Cardiac muscle cell (in vitro differentiated cells and primary cell): ENCODE measurements around the gene KCNQ2. TPM values are rescaled to one million over a fixed set of nuclear protein-coding genes. Genes with fewer than 3 reads are reported as not detected.
A peak's percentile ranks its signal among the peaks of the same experiment; 100 is the strongest.

Experiments
- DNase-seq, 2 donors: peaks; one replicate each; pipeline versions ENCODE4 v3.0.0 to v3.0.0-alpha.2; 2010 to 2017; ENCODE audit warnings: low read depth in 1 of 2, low spot score in 1 of 2
- H3K27ac ChIP-seq: fragments of 200-600 bp; sonication (generic); 2 replicates; pipeline ENCODE4 v1.5.1; 2016
- H3K27me3 ChIP-seq: fragments of 200-600 bp; sonication (generic); 2 replicates; pipeline ENCODE4 v1.6.0; 2016; ENCODE audit warnings: control low read depth
- H3K36me3 ChIP-seq: fragments of 200-600 bp; sonication (generic); 2 replicates; pipeline ENCODE4 v1.5.1; 2016; ENCODE audit warnings: control low read depth
- H3K4me1 ChIP-seq: fragments of 200-600 bp; sonication (generic); 2 replicates; pipeline ENCODE4 v1.8.1; 2017; ENCODE audit warnings: low read depth, mild to moderate bottlenecking, mixed run types
- H3K4me3 ChIP-seq: fragments of 200-600 bp; sonication (generic); 2 replicates; pipeline ENCODE4 v1.5.1; 2016; ENCODE audit warnings: mild to moderate bottlenecking
- H3K9me3 ChIP-seq: fragments of 200-600 bp; sonication (generic); 2 replicates; pipeline ENCODE4 v1.5.1; 2017; ENCODE audit warnings: low read depth, mild to moderate bottlenecking, control low read depth
- polyA plus RNA-seq: library from polyadenylated mRNA; unstranded; fragments of >200 nt; fragmentation: Nextera tagmentation; extraction: Ambion mirVana; gene quantifications from 2 replicates; pipeline ENCODE4 v1.2.1, GENCODE V29; 2016
- total RNA-seq: library from RNA; depleted of rRNA; stranded (reverse); fragments of >200 nt; gene quantifications from 2 replicates; pipeline ENCODE4 v1.2.3, GENCODE V29; 2016
- TF ChIP-seq, protein P1 (sequence below): IDR thresholded peaks from 2 replicates; pipeline ENCODE4 v1.5.1; 2012; ENCODE audit warnings: low read depth, mild to moderate bottlenecking, low read length

Gene KCNQ2
- total and polyA plus RNA-seq, 2 experiments from 2014 or later: 13.7 to 18.6 TPM

DNA sequence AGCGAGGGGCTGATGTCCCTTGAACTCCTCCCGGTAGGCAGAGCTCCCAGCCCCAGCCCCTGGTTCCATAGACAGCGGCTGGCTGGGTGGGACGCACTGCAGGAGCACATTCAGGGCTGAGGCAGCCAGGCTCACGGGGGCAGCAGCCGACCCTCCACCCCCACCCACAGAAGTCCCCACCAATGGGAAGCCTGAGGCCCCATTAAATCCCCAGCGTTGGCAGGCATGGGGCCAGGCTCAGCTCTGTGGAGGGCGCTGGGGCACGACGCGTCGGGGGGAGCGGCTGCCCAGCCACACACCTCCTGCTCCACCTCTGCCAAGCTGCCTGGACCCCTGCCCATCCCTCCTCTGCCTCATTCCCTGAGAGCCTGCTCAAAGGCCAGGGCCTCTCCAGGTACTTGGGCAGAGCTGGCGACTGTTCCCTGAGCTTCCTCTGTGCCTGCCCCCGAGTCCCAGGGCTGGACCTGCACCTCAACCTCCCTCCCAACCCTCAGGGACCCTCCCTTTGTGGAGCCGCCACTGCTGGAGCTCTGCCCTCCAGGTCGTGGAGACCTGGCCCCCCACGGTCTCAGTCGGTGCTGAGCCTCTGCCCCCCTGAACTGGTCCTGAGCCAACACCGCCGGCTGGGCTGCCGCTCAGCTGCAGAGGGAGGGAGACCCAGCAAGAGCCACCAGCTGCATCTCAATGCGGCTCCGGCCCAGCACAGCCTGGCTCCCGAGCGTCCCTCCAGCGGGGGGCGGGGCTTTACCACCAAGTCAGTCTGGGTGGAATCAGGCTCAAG lies 120.5 kb downstream of the KCNQ2 start:
- no peaks in the 10 kb centered on the region for H3K36me3 ChIP-seq
- TF ChIP-seq, protein P1, sequence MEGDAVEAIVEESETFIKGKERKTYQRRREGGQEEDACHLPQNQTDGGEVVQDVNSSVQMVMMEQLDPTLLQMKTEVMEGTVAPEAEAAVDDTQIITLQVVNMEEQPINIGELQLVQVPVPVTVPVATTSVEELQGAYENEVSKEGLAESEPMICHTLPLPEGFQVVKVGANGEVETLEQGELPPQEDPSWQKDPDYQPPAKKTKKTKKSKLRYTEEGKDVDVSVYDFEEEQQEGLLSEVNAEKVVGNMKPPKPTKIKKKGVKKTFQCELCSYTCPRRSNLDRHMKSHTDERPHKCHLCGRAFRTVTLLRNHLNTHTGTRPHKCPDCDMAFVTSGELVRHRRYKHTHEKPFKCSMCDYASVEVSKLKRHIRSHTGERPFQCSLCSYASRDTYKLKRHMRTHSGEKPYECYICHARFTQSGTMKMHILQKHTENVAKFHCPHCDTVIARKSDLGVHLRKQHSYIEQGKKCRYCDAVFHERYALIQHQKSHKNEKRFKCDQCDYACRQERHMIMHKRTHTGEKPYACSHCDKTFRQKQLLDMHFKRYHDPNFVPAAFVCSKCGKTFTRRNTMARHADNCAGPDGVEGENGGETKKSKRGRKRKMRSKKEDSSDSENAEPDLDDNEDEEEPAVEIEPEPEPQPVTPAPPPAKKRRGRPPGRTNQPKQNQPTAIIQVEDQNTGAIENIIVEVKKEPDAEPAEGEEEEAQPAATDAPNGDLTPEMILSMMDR: no peak
- no peaks in the 10 kb centered on the region for H3K4me1 ChIP-seq
- no peaks in the 10 kb centered on the region for H3K27me3 ChIP-seq
- no peaks in the 10 kb centered on the region for H3K9me3 ChIP-seq
- H3K27ac ChIP-seq: no peak overlapping the region
- H3K4me3 ChIP-seq: no peak overlapping the region
- peak in 1 of 2 donors; percentile 50 for DNase-seq

DNA sequence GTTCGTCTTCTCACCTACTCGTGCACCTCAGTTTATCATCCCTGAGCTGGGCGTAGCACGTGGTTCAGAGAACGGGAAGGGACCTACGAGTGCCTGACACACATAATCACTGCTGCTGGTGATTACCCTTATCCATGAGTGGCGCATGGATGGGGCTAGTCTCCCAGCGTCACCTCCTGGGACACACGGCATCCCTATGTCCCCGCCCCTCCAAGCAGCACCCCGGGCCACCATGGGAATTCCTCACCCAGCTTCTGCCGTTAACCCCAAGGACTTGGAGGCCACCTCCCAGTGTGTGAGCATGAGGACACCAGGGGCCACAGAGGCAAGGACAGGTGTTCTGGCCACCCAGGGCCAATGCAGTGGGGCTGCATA lies 121.1 kb downstream of the KCNQ2 start:
- TF ChIP-seq, protein P1: no peak
- no peak overlapping the region for H3K27ac ChIP-seq
- DNase-seq: no peak
- H3K9me3 ChIP-seq: no peaks in the 10 kb centered on the region
- no peaks in the 10 kb centered on the region for H3K27me3 ChIP-seq
- no peaks in the 10 kb centered on the region for H3K4me1 ChIP-seq
- H3K36me3 ChIP-seq: no peaks in the 10 kb centered on the region
- no peak overlapping the region for H3K4me3 ChIP-seq

DNA sequence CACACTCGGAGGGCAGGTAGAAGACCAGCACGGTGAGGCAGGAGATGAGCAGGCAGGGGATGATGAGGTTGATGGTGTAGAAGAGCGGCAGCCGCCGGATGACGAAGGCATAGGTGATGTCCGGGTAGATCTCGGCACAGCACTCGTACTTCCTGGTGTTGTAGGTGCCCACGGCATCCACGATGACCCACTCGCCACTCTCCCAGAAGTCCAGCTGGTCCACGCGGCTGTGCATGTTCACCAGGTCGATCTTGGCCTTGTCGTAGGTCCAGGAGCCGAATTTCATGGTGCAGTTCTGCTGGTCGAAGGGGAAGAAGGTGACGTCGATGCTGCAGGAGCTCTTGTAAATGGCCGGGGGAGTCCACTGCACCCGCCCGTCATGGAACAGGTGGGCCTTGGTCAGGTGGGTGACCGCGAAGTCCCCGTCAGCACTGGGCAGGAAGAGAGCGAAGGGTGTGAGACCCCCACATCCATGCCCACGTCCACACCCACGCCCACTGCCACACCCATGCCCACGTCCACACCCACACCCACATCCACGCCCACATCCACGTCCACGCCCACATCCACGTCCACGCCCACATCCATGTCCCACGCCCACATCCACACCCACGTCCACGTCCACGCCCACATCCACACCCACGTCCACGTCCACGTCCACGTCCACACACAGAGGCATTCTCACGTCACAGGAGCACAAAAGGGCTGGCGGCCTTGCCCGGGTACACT lies 121.7 kb downstream of the KCNQ2 start:
- Histone ChIP-seq H3K4me1 (no peaks in the 10 kb centered on the region), H3K9me3 (no peaks in the 10 kb centered on the region), H3K27ac (no peak overlapping the region), H3K36me3 (no peaks in the 10 kb centered on the region), H3K27me3 (no peaks in the 10 kb centered on the region), H3K4me3 (no peak overlapping the region)
- DNase-seq: no peak
- TF ChIP-seq, protein P1: no peak

Other genes with a start within 250 kb of the KCNQ2 start
- 0.21 and 0.54 TPM in 2 replicates for gene BIRC7, start 236.8 kb downstream of the KCNQ2 start, total RNA-seq
- not detected in 2 replicates for gene BIRC7, start 236.8 kb downstream of the KCNQ2 start, polyA plus RNA-seq
- gene NKAIN4, start 218.2 kb downstream of the KCNQ2 start, total RNA-seq: 1.1 TPM in 1 of 2 replicates, not detected in the other
- 0.44 TPM in 1 of 2 replicates, not detected in the other for gene NKAIN4, start 218.2 kb downstream of the KCNQ2 start, polyA plus RNA-seq
- gene ARFGAP1, start 199.8 kb downstream of the KCNQ2 start, total RNA-seq: 63.2 and 96.5 TPM in 2 replicates
- 85.3 and 94.5 TPM in 2 replicates for gene ARFGAP1, start 199.8 kb downstream of the KCNQ2 start, polyA plus RNA-seq
- 0.85 TPM in 1 of 2 replicates, not detected in the other for gene COL20A1, start 179.5 kb downstream of the KCNQ2 start, total RNA-seq
- 1.4 TPM in 1 of 2 replicates, not detected in the other for gene COL20A1, start 179.5 kb downstream of the KCNQ2 start, polyA plus RNA-seq
- 0.11 and 0.15 TPM in 2 replicates for gene CHRNA4, start 111.3 kb downstream of the KCNQ2 start, total RNA-seq
- gene CHRNA4, start 111.3 kb downstream of the KCNQ2 start, polyA plus RNA-seq: not detected in 2 replicates
- 1,016 and 1,067 TPM in 2 replicates for gene EEF1A2, start 26.4 kb upstream of the KCNQ2 start, total RNA-seq
- 309 and 337 TPM in 2 replicates for gene EEF1A2, start 26.4 kb upstream of the KCNQ2 start, polyA plus RNA-seq
- gene PPDPF, start 48.1 kb upstream of the KCNQ2 start, total RNA-seq: 248 and 265 TPM in 2 replicates
- gene PPDPF, start 48.1 kb upstream of the KCNQ2 start, polyA plus RNA-seq: 368 and 463 TPM in 2 replicates
- not detected in 2 replicates for gene PTK6, start 64.7 kb upstream of the KCNQ2 start, total RNA-seq
- 0.30 and 0.38 TPM in 2 replicates for gene PTK6, start 64.7 kb upstream of the KCNQ2 start, polyA plus RNA-seq
- not detected in 2 replicates for gene SRMS, start 75.1 kb upstream of the KCNQ2 start, total RNA-seq
- gene SRMS, start 75.1 kb upstream of the KCNQ2 start, polyA plus RNA-seq: not detected in 2 replicates
- gene FNDC11, start 81.5 kb upstream of the KCNQ2 start, total RNA-seq: 3.4 and 3.7 TPM in 2 replicates
- 0.09 and 2.9 TPM in 2 replicates for gene FNDC11, start 81.5 kb upstream of the KCNQ2 start, polyA plus RNA-seq
- 8.7 and 14.3 TPM in 2 replicates for gene HELZ2, start 101.6 kb upstream of the KCNQ2 start, total RNA-seq
- gene HELZ2, start 101.6 kb upstream of the KCNQ2 start, polyA plus RNA-seq: 1.4 and 1.7 TPM in 2 replicates
- 10.9 and 15.4 TPM in 2 replicates for gene GMEB2, start 154.4 kb upstream of the KCNQ2 start, total RNA-seq
- gene GMEB2, start 154.4 kb upstream of the KCNQ2 start, polyA plus RNA-seq: 10.8 and 11.4 TPM in 2 replicates
- gene STMN3, start 180.8 kb upstream of the KCNQ2 start, total RNA-seq: 6.6 and 18.4 TPM in 2 replicates
- gene STMN3, start 180.8 kb upstream of the KCNQ2 start, polyA plus RNA-seq: 5.7 and 9.9 TPM in 2 replicates
- 14.9 TPM in 2 replicates for gene RTEL1, start 185.7 kb upstream of the KCNQ2 start, total RNA-seq
- 14.8 and 15.8 TPM in 2 replicates for gene RTEL1, start 185.7 kb upstream of the KCNQ2 start, polyA plus RNA-seq
- gene TNFRSF6B, start 224.0 kb upstream of the KCNQ2 start, total RNA-seq: 9.5 and 10.3 TPM in 2 replicates
- 3.3 and 4.9 TPM in 2 replicates for gene TNFRSF6B, start 224.0 kb upstream of the KCNQ2 start, polyA plus RNA-seq
- gene ARFRP1, start 235.3 kb upstream of the KCNQ2 start, total RNA-seq: 46.1 and 61.3 TPM in 2 replicates
- 75.0 and 85.1 TPM in 2 replicates for gene ARFRP1, start 235.3 kb upstream of the KCNQ2 start, polyA plus RNA-seq
- 36.3 and 48.8 TPM in 2 replicates for gene ZGPAT, start 235.4 kb upstream of the KCNQ2 start, total RNA-seq
- 30.0 and 37.5 TPM in 2 replicates for gene ZGPAT, start 235.4 kb upstream of the KCNQ2 start, polyA plus RNA-seq